Lung (tissue), 12 donors: Measurements from ENCODE around the gene MDP1. TPM values are rescaled to one million over a fixed set of nuclear protein-coding genes. Genes with fewer than 3 reads are reported as not detected.

Experiments
- ATAC-seq: fragments of 200-7000 bp; cut with Tn5 transposase; one replicate; pipeline ENCODE4 v1.9.1; 2020; ENCODE audit warnings: moderate number of reproducible peaks; ENCODE audit not compliant: insufficient read depth, low FRiP score
- DNase-seq, 3 donors: peaks; one replicate each; pipeline ENCODE4 v3.0.0-alpha.2; 2013 to 2017
- H3K27ac ChIP-seq, 2 donors: one replicate each; pipeline ENCODE4 v1.5.1; 2013; ENCODE audit warnings: mild to moderate bottlenecking in 2 of 2, moderate library complexity in 2 of 2, control low read depth in 1 of 2, inconsistent platforms in 1 of 2, low read depth in 1 of 2, low read length in 1 of 2
- H3K27me3 ChIP-seq, 3 donors: one replicate each; pipeline ENCODE4 v1.5.1; 2013; ENCODE audit warnings: low read length in 2 of 3; ENCODE audit not compliant: control insufficient read depth in 3 of 3, insufficient read depth in 3 of 3
- H3K36me3 ChIP-seq, 4 donors: one replicate each; pipeline ENCODE4 v1.5.1; 2013; ENCODE audit warnings: low read length in 4 of 4, mild to moderate bottlenecking in 1 of 4, moderate library complexity in 1 of 4; ENCODE audit not compliant: control insufficient read depth in 4 of 4, insufficient read depth in 4 of 4
- H3K4me1 ChIP-seq, 5 donors: one replicate each; pipeline ENCODE4 v1.5.1; 2013; ENCODE audit warnings: low read length in 5 of 5, mild to moderate bottlenecking in 2 of 5, moderate library complexity in 1 of 5; ENCODE audit not compliant: control insufficient read depth in 5 of 5, insufficient read depth in 5 of 5
- H3K4me3 ChIP-seq: one replicate; pipeline ENCODE4 v1.5.1; 2013; ENCODE audit warnings: mild to moderate bottlenecking, control low read depth, moderate library complexity
- H3K9ac ChIP-seq, 2 donors: one replicate each; pipeline ENCODE4 v1.5.1; 2013; ENCODE audit warnings: low read length in 2 of 2, control low read depth in 1 of 2; ENCODE audit not compliant: insufficient read depth in 1 of 2
- H3K9me3 ChIP-seq, 4 donors: one replicate each; pipeline ENCODE4 v1.5.1; 2013; ENCODE audit warnings: low read length in 3 of 4, mild to moderate bottlenecking in 1 of 4, moderate library complexity in 1 of 4; ENCODE audit not compliant: control insufficient read depth in 4 of 4, insufficient read depth in 3 of 4
- CTCF ChIP-seq: IDR thresholded peaks from 2 replicates; pipeline ENCODE4 v1.5.1; 2012; ENCODE audit warnings: mild to moderate bottlenecking; ENCODE audit errors: control extremely low read depth, extremely low read depth
- WGBS, 2 donors: extraction: QIAGEN DNeasy Blood & Tissue Kit; methylation state at CpG; one replicate each; pipeline ENCODE4 v1.1.7; 2013; 5-methylcytosine and 5-hydroxymethylcytosine counted together
- polyA plus RNA-seq, 2 donors: library from polyadenylated mRNA; stranded (reverse); fragments of 200-250 nt; gene quantifications; one replicate each; pipeline ENCODE4 v1.2.1, GENCODE V29; 2013
- total RNA-seq, 2 donors: library from RNA; depleted of rRNA in 1 of 2; stranded (reverse); fragments of >200 nt in 1 of 2; gene quantifications; one replicate each; pipeline ENCODE4 v1.2.1, GENCODE V29; 2014 to 2021
- donor health status: control.
- donor health status: control.
- donor health status: Bipolar disorder and iron deficiency.
- donor health status: healthy.
- donor health status: DM: yes; HTN: yes; CAD: no.

Gene MDP1
- total and polyA plus RNA-seq, 4 donors: 17.2 to 31.4 (median 22.8) TPM

- ATAC-seq (peak; percentile 94), DNase-seq (peak; percentile 91 to 94 (median 92))
- no peak for TF ChIP-seq CTCF
- Histone ChIP-seq H3K9me3 (no peaks in the 10 kb centered on the region), H3K27ac (peak within 1 kb of the TSS; percentile 97 to 98), H3K4me1 (peaks cover 0 to 23% (median 8%) of the 10 kb centered on the region in 5 donors), H3K36me3 (peaks cover 5 to 18% (median 13%) of the 10 kb centered on the region in 4 donors), H3K9ac (peak within 1 kb of the TSS; percentile 72 to 94), H3K4me3 (peak within 1 kb of the TSS; percentile 53), H3K27me3 (no peaks in the 10 kb centered on the region)
- 0% methylated on average over 76 to 89 of the region's 89 CpGs for WGBS, 2 donors
Observed at GRCh38 chr14:24195186-24196070, 20.4 kb downstream of the MDP1 start, which contains the start of gene TM9SF1. Gene TM9SF1 (minus strand): TSS chr14:24195441. CDS start chr14:24195019, 422 bp downstream.

GRCh38 chr14:24194873-24195185 is 21.0 kb downstream of the MDP1 start:
- H3K4me3 ChIP-seq: peak overlapping the region; percentile 53
- no peak for TF ChIP-seq CTCF
- 39 to 63% methylated on average over 8 of the region's 8 CpGs for WGBS, 2 donors
- peaks cover 0 to 23% (median 8%) of the 10 kb centered on the region in 5 donors for H3K4me1 ChIP-seq
- no peaks in the 10 kb centered on the region for H3K9me3 ChIP-seq
- peak overlapping the region; percentile 72 to 94 for H3K9ac ChIP-seq
- peaks cover 5 to 18% (median 13%) of the 10 kb centered on the region in 4 donors for H3K36me3 ChIP-seq
- DNase-seq (no peak), ATAC-seq (no peak)
- no peaks in the 10 kb centered on the region for H3K27me3 ChIP-seq
- peak overlapping the region; percentile 97 to 98 for H3K27ac ChIP-seq

GRCh38 chr14:24194186-24194872 is 21.5 kb downstream of the MDP1 start:
- Histone ChIP-seq H3K4me3 (peak overlapping the region; percentile 53), H3K27ac (peak overlapping the region in 1 of 2 donors; percentile 98), H3K27me3 (no peaks in the 10 kb centered on the region), H3K4me1 (peaks cover 0 to 23% (median 8%) of the 10 kb centered on the region in 5 donors), H3K9me3 (no peaks in the 10 kb centered on the region), H3K9ac (peak overlapping the region; percentile 72 to 94), H3K36me3 (peaks cover 5 to 18% (median 13%) of the 10 kb centered on the region in 4 donors)
- DNase-seq (no peak), ATAC-seq (no peak)
- 88 to 90% methylated on average over 7 of the region's 7 CpGs for WGBS, 2 donors
- TF ChIP-seq CTCF: no peak
